PC-3 (cell line): ENCODE results near the gene CNTNAP3.
"Not testable (repeated sequence)": the region's sequence is repeated elsewhere in the genome, so short reads cannot be mapped to it uniquely, and the experiment has no call there.

ENCODE experiments used
- EZH2 ChIP-seq: fragments of 300-600 bp; sonication (generic); IDR thresholded peaks from one replicate; pipeline ENCODE4 v1.6.1; 2017; ENCODE audit warnings: antibody characterized with exemption, mild to moderate bottlenecking, low read length; ENCODE audit not compliant: unreplicated experiment
- EZH2phosphoT487 ChIP-seq: fragments of 300-600 bp; sonication (generic); IDR thresholded peaks from 2 replicates; pipeline ENCODE4 v1.6.1; 2018; ENCODE audit warnings: mild to moderate bottlenecking, antibody characterized with exemption, low read length, borderline replicate concordance
- TF ChIP-seq, protein P1 (sequence below): fragments of 300-600 bp; sonication (generic); conservative IDR thresholded peaks from 2 replicates; pipeline ENCODE4 v1.5.1; 2017; ENCODE audit warnings: antibody characterized with exemption, low read depth, mild to moderate bottlenecking, low read length

DNA sequence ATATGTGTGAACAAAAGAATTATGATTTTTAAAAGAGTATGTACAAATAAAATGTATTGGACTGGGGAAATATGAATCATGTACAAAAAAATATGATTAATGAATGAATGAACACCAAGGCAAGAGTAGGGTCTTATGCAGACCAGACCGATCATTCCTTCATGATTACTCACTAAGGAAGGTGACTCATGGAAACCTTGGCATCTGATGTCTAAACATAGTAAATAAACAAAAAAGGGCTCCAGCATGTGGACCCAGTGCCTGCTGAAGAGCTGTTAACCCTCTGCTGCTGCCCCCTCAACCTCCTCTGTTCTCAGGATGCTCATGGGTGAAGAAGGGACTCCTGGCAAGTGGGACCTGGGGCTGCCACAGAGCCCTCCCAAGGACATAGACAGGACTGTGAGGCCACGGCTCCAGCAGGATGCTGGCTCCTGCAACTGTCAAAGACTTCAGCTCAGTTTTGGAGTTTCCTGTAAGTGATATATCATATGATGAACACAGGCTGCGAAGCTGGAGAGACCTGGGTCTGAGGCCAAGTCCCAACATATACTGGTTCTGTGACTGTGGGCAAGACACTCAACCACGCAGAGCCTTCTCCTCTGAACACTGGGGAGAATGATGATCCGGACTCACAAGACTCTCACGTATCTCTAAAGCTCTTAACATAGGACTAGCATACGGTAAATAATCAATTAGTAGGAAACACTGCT lies 89.8 kb downstream of the CNTNAP3 start:
- TF ChIP-seq, protein P1, sequence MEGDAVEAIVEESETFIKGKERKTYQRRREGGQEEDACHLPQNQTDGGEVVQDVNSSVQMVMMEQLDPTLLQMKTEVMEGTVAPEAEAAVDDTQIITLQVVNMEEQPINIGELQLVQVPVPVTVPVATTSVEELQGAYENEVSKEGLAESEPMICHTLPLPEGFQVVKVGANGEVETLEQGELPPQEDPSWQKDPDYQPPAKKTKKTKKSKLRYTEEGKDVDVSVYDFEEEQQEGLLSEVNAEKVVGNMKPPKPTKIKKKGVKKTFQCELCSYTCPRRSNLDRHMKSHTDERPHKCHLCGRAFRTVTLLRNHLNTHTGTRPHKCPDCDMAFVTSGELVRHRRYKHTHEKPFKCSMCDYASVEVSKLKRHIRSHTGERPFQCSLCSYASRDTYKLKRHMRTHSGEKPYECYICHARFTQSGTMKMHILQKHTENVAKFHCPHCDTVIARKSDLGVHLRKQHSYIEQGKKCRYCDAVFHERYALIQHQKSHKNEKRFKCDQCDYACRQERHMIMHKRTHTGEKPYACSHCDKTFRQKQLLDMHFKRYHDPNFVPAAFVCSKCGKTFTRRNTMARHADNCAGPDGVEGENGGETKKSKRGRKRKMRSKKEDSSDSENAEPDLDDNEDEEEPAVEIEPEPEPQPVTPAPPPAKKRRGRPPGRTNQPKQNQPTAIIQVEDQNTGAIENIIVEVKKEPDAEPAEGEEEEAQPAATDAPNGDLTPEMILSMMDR, result not testable (repeated sequence)
- TF ChIP-seq EZH2, EZH2phosphoT487: not testable (repeated sequence)
